Spleen (tissue), 11 donors: ENCODE results near the gene KCND3. TPM values are rescaled to one million over a fixed set of nuclear protein-coding genes. Genes with fewer than 3 reads are reported as not detected.

ENCODE experiments used
- DNase-seq: peaks from one replicate; pipeline ENCODE4 v3.0.0-alpha.2; 2020
- H3K27ac ChIP-seq, 8 donors: fragments of 200-600 bp; sonication (generic) in 7 of 8; 1 replicate in 4 of 8; 2 replicates in 4 of 8; pipeline versions ENCODE4 v1.5.0 to v1.8.0; 2016 to 2021; ENCODE audit warnings: inconsistent platforms in 4 of 8, mild to moderate bottlenecking in 4 of 8, moderate library complexity in 1 of 8
- H3K27me3 ChIP-seq, 7 donors: fragments of 200-600 bp; sonication (generic) in 6 of 7; replicated peaks in 1 of 7; 1 replicate in 4 of 7; 2 replicates in 3 of 7; pipeline versions ENCODE4 v1.5.0 to v1.8.0; 2016 to 2021; ENCODE audit warnings: inconsistent platforms in 3 of 7, mild to moderate bottlenecking in 1 of 7
- H3K36me3 ChIP-seq, 6 donors: fragments of 200-600 bp; sonication (generic) in 5 of 6; 1 replicate in 4 of 6; 2 replicates in 2 of 6; pipeline versions ENCODE4 v1.5.0 to v1.8.0; 2016 to 2021; ENCODE audit warnings: inconsistent platforms in 2 of 6
- H3K4me1 ChIP-seq, 6 donors: fragments of 200-600 bp; sonication (generic) in 5 of 6; 1 replicate in 3 of 6; 2 replicates in 3 of 6; pipeline versions ENCODE4 v1.5.0 to v1.8.0; 2016 to 2021; ENCODE audit warnings: inconsistent platforms in 3 of 6
- H3K4me3 ChIP-seq, 8 donors: fragments of 200-600 bp; sonication (generic) in 7 of 8; 1 replicate in 4 of 8; 2 replicates in 4 of 8; pipeline versions ENCODE4 v1.5.0 to v1.8.0; 2016 to 2021; ENCODE audit warnings: inconsistent platforms in 4 of 8, mild to moderate bottlenecking in 4 of 8, moderate library complexity in 2 of 8
- H3K9me3 ChIP-seq, 8 donors: fragments of 200-600 bp; sonication (generic) in 7 of 8; 1 replicate in 4 of 8; 2 replicates in 4 of 8; pipeline versions ENCODE4 v1.5.0 to v1.8.0; 2016 to 2021; ENCODE audit warnings: inconsistent platforms in 4 of 8
- CTCF ChIP-seq, 11 experiments: fragments of 200-600 bp in 7 of 11; fragments of 450-650 bp in 4 of 11; sonication (generic) in 4 of 11; IDR thresholded peaks in 8 of 11; conservative IDR thresholded peaks in 3 of 11; 1 replicate in 7 of 11; 2 replicates in 4 of 11; pipeline versions ENCODE4 v1.4.0 to v1.8.0; 2016 to 2021; ENCODE audit warnings: antibody characterized with exemption in 11 of 11, inconsistent platforms in 4 of 11, mild to moderate bottlenecking in 1 of 11
- POLR2A ChIP-seq, 3 donors: fragments of 450-650 bp; IDR thresholded peaks; one replicate each; pipeline ENCODE4 v1.5.1; 2017; ENCODE audit warnings: antibody characterized with exemption in 3 of 3, mild to moderate bottlenecking in 1 of 3
- POLR2AphosphoS5 ChIP-seq, 3 donors: sonication (generic); formaldehyde crosslinking; IDR thresholded peaks; one replicate each; pipeline ENCODE4 v1.5.1; 2017; ENCODE audit warnings: antibody characterized with exemption in 3 of 3
- WGBS, 5 donors: extraction: QIAGEN DNeasy Blood & Tissue Kit in 3 of 5; methylation state at CpG; one replicate each; pipeline versions ENCODE4 v1.1.5 to v1.1.7; 2013 to 2018; 5-methylcytosine and 5-hydroxymethylcytosine counted together
- intact Hi-C: fragments of 100-400 bp; cut with DNase I; formaldehyde crosslinking; loops from one replicate; pipeline ENCODE4 v1.15.0; 2023; ENCODE audit warnings: low total_unique reads
- polyA plus RNA-seq, 3 donors: library from polyadenylated mRNA; stranded (reverse); fragments of 200-250 nt; gene quantifications; one replicate each; pipeline ENCODE4 v1.2.1, GENCODE V29; 2013
- total RNA-seq, 7 donors: library from RNA; depleted of rRNA in 3 of 7; stranded (reverse); fragments of >200 nt in 3 of 7; fragmentation: NEBNext Ultra II Directional in 4 of 7; extraction: Animal tissue kit (Norgen Biotek cat#: 25700) in 4 of 7; gene quantifications; one replicate each; pipeline versions ENCODE4 v1.1.0 to v1.2.1, GENCODE V29; 2016 to 2021
- donor health status: healthy with polysubstance abuse.
- donor health status: DM: no; HTN: no; CAD: no; lungs with moderate emphysema.
- donor health status: DM: no; HTN: no; CAD: no.
- donor health status: Bipolar disorder and iron deficiency.
- donor health status: healthy.
- donor health status: DM: no; HTN: no; CAD: no.
- donor health status: DM: yes; HTN: yes; CAD: no.

Gene KCND3
- total and polyA plus RNA-seq, 10 donors: 0.67 to 14.2 (median 8.6) TPM

- DNase-seq: no peak
- Histone ChIP-seq H3K4me3 (peak overlapping the region; percentile 33 to 73 (median 49)), H3K36me3 (no peaks in the 10 kb centered on the region), H3K9me3 (no peaks in the 10 kb centered on the region), H3K4me1 (peaks cover 8 to 43% (median 28%) of the 10 kb centered on the region in 6 donors), H3K27ac (peak overlapping the region in 7 of 8 donors; percentile 29 to 77 (median 59)), H3K27me3 (peaks cover 0 to 82% (median 28%) of the 10 kb centered on the region in 7 donors)
- 2 to 3% (median 2%) methylated on average over 54 to 72 of the region's 72 CpGs for WGBS, 5 donors
- TF ChIP-seq CTCF (IDR thresholded peaks at IDR 0.05 in 8 of 11, conservative IDR thresholded peaks at IDR 0.05 in 3 of 11): no peak
- peak in 2 of 3 donors; percentile 35 to 64 for TF ChIP-seq POLR2AphosphoS5 (IDR thresholded peaks at IDR 0.05)
- no peak for TF ChIP-seq POLR2A (IDR thresholded peaks at IDR 0.05)
- intact Hi-C loops: loop anchor here (10.0 kb wide), 1 partner anchor 195 kb away; no protein-coding TSS in a partner anchor
These were observed 784 bp upstream of the KCND3 start for GRCh38 chr1:111990026-111990877.

- DNase-seq: no peak
- TF ChIP-seq POLR2A (IDR thresholded peaks at IDR 0.05) (no peak), CTCF (IDR thresholded peaks at IDR 0.05 in 8 of 11, conservative IDR thresholded peaks at IDR 0.05 in 3 of 11) (no peak), POLR2AphosphoS5 (IDR thresholded peaks at IDR 0.05) (no peak)
- H3K4me3 ChIP-seq: peak overlapping the region; percentile 27 to 73 (median 49)
- intact Hi-C loops: no loop called here
- peak overlapping the region in 4 of 8 donors; percentile 59 to 77 (median 69) for H3K27ac ChIP-seq
- WGBS, 5 donors: 3 to 6% (median 4%) methylated on average over 32 to 51 of the region's 51 CpGs
- peaks cover 0 to 71% (median 28%) of the 10 kb centered on the region in 7 donors for H3K27me3 ChIP-seq
- peaks cover 8 to 42% (median 28%) of the 10 kb centered on the region in 6 donors for H3K4me1 ChIP-seq
- no peaks in the 10 kb centered on the region for H3K36me3 ChIP-seq
- no peaks in the 10 kb centered on the region for H3K9me3 ChIP-seq
These were observed 570 bp downstream of the KCND3 start for GRCh38 chr1:111988743-111989453.

- no peaks in the 10 kb centered on the region for H3K9me3 ChIP-seq
- peak overlapping the region in 6 of 8 donors; percentile 5 to 73 (median 49) for H3K4me3 ChIP-seq
- peaks cover 0 to 66% (median 28%) of the 10 kb centered on the region in 7 donors for H3K27me3 ChIP-seq
- H3K36me3 ChIP-seq: no peaks in the 10 kb centered on the region
- 20 to 33% (median 27%) methylated on average over 8 of the region's 8 CpGs for WGBS, 5 donors
- peak overlapping the region in 1 of 8 donors; percentile 77 for H3K27ac ChIP-seq
- no peak for DNase-seq
- TF ChIP-seq POLR2AphosphoS5 (IDR thresholded peaks at IDR 0.05) (no peak), POLR2A (IDR thresholded peaks at IDR 0.05) (no peak), CTCF (IDR thresholded peaks at IDR 0.05 in 8 of 11, conservative IDR thresholded peaks at IDR 0.05 in 3 of 11) (no peak)
- H3K4me1 ChIP-seq: peaks cover 8 to 42% (median 26%) of the 10 kb centered on the region in 6 donors
- intact Hi-C loops: no loop called here
These were observed 1.1 kb downstream of the KCND3 start for GRCh38 chr1:111988377-111988742.
